T-helper 1 cell (primary cell): ENCODE measurements around the gene WFDC1.
"Not testable (repeated sequence)": the region's sequence is repeated elsewhere in the genome, so short reads cannot be mapped to it uniquely, and the experiment has no call there.

Experiments used
- DNase-seq, 5 donors: peaks; one replicate each; pipeline ENCODE4 v3.0.0-alpha.2; 2012 to 2020

The WFDC1 gene

DNA sequence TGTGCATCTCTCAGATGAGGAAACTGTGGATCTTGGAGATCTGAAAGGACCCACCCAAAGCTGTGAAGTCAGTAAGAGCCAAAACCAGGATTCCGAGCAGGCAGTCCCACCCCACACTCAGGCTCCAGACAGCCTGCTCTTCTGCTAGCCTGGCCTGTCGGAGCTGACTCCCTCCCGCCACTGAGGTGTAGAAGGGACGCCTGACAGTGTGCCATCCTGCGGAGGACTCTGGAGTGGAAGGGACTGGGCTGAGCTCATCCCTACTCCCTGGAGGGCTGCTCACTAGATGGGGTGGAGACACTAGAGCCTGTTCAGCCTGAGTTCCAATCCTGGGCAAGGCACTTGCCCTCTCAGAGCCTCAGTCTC, 36.0 kb downstream of the WFDC1 start:
- no peak for DNase-seq

DNA sequence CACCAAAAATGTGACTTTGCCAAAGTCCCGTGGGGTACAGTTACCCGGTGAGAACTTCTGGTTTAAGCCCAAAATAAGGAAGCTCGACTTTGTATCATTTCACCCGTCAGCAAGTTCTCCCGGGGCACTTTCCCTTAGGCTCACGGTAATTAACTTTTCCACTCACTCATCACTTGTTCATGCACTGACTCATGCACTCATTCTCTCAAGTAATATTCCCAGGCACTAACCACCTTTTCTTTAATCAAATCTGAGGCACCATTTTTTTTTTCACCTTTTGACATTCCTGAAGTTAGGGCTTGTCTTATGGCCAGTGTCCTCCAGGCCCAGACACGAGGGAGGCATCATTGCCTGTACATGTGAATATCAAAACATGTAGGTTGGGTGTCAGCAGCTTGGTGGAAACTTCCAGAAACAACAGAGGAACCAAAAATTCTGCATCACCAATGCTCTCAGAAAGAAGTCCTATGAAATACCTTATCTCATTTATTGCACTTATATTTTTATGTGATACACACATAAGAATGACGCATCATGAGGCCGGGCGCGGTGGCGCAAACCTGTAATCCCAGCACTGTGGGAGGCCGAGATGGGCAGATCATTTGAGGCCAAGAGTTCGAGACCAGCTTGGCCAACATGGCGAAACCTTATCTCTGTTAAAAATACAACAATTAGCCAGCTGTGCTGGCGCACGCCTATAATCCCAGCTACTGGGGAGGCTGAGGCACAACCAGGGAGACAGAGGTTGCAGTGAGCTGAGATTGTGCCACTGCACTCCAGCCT, 37.5 kb downstream of the WFDC1 start:
- no peak for DNase-seq

DNA sequence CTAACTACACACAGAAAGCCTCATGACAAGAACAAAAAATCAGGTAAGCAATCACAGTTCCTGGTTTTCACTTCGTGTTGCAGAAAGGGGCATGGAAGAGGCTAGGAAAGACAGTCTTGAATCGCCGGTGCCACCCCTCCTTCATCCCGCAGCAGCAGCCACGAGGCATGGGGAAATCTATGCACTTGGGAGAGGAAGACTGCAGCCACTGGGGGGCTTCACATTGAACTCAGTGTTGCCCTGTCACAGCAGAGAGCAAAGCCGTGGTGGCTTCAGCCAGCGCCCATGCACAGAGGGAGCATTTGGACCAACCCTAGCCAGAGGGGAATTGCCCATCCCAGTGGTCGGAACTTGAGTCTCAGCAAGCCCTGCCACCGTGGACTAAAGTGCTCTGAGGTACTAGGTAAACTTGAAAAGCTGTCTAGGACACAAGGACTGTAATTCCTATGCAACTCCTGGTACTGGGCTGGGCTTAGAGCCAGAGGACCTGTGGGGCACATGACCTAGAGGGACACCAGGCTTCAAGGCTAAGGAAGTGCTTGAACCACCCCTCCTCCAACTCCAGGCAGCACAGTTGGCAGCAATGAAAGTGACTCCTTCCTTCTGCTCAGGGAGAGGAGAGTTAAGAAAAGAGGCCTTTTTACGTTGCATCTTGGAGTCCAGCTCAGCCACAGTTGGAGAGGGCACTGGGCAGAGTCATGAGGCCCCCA, 38.5 kb downstream of the WFDC1 start:
- DNase-seq = no peak

DNA sequence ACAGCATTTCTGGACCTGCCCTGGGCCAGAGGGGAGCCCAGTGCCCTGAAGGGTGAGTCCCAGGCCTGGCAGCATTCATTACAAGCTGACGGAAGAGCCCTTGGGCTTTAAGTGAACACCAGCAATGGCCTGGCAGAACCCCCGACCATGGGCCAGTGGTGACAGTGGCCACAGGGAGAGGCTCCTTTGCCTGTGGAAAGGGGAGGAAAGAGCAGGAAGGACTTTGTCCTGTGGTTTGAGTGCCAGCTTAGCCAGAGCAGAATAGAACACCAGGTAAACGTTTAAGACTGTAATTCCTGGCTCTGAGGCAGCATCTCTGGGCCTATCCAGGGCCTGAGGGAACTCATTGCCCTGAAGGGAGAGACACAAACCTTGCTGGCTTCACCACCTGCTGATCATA, 39.4 kb downstream of the WFDC1 start:
- no peak for DNase-seq

DNA sequence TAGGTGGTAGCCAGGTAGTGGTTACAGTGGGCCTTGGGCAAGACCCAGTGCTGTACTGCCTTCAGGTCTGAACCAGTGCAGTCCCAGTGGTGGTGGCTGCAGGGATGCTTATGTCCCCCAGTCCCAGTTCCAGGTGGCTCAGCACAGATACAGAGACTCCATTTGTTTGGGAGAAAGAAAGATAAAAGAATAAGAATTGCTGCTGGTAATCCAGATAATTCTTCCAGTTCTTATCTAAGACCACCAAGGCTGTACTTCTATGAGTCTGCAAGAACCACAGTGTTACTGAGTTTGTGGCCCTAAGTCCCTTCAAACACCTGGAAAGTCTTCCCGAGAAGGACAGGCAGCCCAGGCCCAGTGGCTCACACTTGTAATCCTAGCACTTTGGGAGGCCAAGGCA, 39.8 kb downstream of the WFDC1 start:
- DNase-seq = no peak

DNA sequence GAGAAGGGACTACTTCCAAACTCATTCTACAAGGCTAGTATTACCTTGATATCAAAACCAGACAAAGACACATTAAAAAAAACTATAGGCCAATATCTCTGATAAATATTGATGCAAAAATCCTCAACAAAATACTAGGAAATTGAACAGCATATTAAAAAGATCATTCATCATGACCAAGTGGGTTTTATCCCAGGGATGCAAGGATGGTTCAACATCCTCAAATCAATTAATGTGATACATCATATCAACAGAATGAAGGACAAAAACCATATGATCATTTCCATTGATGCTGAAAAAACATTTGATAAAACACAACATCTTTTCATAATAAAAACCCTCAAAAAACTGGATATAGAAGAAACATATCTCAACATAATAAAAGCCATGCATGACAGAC, 42.6 kb downstream of the WFDC1 start:
- DNase-seq = not testable (repeated sequence)

DNA sequence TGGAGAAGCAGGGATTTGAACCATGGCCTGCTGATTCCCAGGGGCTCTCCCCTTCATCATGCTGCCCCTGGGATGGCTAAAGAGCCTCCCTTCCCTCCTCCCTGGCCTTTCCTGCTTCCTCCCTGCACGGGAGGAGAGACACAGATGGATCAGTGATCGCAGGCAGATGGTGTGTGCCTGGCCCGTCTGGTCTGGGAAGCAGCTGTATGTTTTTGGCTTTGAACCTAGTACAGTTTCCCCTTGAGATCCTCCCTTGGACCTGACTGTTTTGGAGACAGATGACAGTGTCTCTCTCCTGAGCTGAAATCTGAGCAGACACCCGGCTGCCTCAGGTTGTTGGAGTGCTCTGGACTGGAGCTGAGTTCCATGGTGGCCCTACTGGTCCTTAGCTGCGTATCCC, 44.6 kb downstream of the WFDC1 start:
- DNase-seq = no peak

DNA sequence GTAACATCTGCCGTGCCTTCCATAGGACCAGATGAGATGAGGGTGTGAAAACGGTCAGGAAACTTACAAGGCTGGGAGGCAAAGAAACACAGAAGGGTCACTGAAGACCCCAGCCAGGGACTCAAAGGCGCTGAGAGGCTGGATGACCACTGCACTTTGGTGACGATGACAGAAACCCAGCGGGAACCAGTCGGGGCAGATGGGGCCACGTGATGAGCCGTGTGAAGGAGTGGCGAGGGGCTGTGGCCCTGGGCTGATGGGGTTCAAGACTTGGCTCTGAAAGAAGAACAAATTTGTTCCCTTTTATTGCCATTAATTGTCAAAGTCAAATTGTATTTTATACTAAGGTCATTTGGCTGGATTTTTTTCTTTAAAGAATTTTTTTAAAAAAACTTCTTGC, 45.1 kb downstream of the WFDC1 start:
- DNase-seq = no peak

DNA sequence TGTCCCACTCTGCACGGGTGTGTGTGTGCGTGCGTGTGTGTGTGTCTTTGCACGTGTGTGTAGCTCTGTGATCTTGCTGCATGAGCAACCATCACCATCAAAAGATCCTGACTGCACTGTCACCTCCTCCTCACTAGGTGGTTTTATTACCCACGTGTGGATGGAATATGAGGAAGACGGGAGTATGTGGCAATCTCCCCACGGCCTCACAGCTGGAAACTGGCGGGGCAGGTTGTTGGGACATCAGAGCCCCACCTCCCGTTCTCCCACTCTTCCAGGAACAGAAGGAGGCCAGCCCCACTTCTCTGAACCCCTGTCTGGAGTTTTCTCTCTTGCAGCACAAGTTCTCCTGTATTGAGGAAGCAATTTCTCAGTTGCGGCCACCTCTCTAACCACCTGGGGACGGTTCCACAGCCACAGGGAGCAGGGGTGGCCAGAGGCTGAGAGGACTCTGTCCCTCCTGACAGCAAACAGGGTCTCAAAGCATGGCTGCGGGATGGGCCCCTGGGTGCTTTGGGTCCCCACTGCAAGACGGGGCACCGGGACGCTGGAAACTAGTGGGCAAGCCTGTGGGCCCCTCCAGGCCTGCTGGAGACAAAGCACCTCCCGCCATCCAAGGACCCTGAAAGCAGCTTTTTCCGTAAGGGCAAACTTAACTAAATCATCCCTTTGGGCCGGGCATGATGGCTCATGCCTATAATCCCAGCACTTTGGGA, 45.8 kb downstream of the WFDC1 start:
- DNase-seq = no peak

DNA sequence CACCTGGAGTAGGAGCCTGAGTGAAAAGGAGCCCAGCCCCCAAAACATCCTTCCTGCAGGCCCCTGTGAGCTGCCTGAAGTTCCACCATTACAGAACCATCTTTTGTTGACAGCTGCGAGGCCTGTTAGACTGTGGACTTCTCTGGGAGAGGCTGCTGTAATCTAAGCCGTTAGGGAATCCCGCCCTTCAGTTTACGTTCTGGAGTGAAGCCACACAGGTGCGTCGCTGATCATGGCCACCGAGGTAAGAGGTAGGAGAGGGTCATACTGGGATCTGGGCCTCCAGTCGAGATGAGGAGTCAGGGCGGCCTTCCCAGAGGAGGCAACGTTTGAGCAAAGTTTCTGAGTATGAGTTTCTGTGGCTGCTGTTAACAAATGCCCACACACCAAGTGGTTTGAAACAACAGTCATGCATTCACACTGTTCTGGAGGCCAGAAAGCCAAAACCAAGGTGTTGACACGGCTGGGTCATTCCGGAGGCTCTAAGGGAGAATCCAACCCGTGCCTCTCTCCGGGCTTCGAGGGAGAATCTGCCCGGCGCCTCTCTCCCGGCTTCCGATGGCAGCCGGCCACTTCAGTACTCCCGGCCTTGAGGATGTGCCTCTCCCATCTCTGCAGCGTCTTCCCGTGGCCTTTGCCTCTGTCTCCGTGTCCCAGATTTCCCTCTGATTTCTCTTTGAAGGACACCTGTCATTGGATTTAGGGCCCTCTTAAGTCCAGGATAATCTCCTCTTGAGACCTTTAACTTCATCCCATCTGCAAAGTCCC, 47.0 kb downstream of the WFDC1 start:
- no peak for DNase-seq

DNA sequence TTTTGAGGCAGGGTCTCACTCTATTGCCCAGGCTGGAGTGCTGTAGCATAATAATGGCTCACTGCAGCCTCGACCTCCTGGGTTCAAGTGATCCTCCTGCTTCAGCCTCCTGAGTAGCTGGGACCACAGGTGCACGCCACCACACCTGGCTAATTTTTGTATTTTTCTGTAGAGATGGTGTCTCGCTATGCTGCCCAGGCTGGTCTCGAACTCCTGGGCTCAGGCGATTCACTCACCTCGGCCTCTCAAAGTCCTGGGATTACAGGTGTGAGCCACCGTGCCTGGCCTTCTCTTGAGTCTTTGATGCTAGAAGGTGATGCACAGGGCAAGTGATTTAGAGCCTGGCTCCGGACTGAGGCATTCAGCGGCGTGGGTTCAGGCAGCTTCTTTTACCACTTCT, 49.1 kb downstream of the WFDC1 start:
- not testable (repeated sequence) for DNase-seq

DNA sequence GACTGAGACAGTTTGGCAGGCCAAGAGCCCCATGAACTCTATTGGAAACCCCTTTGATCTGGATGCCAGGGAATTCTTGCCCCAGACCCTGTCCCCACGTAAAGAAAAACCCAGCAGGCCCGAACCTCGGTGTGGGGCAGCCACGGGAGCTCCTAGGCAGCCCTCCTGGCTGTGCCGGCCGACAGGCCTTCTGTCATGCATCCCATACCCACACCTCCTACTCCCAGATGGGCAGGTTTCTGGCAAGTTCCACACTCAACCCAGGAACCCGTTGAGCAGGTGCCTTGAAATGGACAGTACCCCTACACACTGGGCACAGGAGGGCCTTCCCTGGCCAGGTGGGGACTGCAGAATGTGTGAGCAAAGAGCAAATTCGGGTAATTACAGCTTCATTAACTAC, 50.1 kb downstream of the WFDC1 start:
- DNase-seq = no peak

DNA sequence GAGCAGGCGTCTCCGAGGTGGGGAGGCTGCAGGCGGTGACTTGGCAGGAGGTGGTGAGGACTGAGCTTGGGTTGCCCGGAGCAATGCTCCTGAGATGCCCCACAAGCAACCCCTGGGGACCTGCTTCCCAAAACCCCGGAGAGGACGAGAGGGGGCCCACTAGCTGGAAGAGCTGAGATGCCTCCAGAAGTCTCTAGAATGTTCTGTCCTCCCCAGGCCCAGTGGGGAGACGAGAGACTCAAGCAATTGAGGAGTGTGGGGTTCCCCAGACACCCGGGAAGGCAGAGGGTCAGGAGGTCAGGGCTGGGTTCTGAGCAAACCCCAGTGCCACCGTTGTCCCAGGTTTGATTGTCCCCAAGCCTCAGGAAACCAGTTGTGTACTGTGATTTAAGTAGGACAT, 52.5 kb downstream of the WFDC1 start:
- DNase-seq = no peak

DNA sequence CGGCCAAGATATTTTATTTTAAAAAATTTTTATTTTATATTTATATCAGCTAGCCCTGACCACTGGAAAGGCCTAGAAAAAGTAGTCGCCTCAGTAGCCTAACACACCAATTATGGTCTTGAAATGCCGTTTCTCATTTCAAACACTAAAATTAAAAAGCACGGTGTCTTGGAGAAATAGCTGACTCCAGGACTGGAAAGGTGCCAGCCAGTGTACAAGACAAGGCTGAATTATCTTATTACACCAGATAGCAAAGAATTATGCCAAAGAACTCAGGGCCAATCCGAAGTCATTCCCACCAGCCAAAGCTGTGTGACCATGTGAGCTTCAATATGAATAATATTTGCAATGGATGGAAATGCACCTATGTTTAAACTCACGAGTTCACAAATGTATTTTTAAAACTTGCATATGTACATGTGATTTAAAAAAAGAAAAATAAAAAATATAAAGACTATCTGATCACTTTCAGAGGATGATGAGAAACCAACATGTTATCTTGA, 53.8 kb downstream of the WFDC1 start:
- DNase-seq = no peak

DNA sequence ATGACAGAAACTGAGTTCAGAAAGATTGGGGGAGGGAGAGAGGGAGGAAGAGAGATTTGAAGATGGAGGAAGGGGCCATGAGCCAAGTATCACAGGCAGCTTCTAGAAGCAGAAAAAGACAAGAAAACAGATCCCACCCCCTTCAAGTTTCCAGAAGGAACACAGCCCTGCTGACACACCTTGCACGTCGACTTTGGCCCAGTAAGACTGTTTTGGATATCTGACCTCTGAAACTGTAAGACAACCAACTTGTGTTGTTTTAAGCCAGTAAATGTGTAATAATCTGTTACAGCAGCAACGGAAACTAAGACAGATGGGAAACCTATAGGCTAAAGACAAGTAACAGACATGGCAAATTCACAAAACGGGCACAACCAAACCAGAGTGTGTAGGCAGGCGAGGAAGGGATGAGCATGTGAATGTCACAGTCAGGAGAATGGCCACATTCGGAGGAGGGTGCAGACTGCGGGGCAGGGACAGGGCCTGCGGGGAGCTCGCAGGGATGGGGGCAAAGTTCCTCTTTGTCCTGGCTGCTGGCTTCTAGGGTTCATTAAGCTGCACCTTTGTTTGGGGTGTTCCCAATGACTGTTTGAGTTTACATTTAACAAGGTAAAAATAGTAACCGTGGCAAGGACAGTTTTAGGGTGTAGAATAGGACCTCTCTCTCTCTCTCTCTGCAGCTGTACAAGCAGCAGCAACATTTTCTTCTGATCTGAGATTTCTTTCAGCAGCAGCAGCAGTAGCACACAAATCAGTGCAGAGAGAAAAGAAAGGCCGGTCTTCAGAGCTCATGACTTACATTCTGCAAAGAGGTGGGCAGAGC, 55.4 kb downstream of the WFDC1 start:
- DNase-seq = no peak

DNA sequence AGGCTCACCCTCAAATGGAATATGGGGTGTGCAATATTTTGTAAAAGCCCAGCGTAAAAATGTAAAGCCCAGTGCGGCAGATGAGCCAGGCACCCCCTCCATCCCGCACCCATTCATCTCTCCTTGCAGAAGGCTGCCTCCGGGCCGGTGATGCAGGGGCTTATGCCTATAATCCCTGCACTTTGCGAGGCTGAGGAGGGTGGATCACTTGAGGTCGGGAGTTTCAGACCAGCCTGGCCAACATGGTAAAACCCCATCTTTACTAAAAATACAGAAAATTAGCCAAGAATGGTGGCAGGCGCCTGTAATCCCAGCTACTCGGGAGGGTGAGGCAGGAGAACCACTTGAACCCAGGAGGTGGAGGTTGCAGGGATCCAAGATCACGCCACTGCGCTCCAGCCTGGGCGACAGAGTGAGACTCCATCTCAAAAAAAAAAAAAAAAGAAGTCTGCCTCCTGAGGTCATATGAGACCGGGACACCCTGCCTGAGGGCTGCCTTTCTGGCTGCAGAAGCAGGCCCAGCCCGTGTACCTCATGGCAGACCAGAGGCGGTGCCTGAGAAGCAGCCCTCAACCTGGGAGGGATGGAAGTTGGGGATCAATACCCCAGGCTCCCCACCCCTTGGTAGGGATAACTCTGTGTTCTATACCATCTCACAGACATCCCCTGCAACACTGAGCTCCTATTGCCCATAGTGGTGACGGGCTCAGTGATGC, 56.2 kb downstream of the WFDC1 start:
- DNase-seq = no peak

DNA sequence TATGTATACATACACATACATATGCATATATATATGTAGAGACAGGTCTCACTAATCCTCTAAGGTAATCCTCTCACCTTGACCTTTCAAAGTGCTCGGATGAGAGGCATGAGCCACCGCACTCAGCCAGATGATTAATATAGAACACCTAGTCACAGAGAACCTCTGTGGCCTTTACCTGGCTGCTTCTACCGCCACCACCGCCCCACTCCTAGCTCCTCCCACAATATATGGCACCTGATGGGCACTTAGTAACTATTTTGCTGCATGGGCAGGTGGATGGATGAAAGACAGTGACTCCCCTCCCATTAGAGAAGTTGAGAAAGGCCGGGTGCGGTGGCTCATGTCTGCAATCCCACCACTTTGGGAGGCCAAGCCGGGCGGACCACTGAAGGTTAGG, 57.0 kb downstream of the WFDC1 start:
- DNase-seq = no peak

DNA sequence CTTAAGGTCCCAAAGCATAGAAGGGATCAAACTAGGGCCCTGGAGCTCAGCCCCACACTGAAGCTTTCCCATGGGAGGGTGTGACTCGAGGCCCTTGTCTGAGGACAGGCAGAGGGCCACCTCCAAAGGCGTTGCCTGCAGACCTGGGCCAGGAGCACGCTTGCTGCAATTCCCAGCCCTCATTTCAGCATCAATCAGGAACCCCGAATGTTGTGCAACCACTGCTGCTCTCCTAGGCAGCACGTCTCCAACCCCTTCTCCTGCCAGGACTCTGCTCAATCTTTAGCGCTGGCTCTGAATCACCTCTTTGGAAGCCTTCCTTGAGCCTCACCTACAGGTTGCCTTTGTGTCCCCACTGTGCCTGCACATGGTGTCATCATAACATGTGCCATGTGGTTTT, 59.6 kb downstream of the WFDC1 start:
- no peak for DNase-seq

DNA sequence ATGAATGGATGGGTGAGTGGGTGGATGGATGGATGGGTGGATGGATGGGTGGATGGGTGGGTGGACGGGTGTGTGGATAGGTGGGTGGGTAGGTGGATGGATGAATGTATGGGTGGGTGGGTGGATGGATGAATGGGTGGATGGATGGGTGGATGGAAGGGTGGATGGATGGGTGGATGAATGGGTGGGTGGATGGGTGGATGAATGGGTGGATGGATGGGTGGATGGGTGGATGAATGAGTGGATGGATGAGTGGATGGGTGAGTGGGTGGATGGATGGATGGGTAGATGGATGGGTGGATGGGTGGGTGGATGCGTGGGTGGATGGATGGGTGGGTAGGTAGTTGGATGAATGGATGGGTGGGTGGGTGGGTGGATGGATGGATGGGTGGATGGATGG, 60.5 kb downstream of the WFDC1 start:
- no peak for DNase-seq

DNA sequence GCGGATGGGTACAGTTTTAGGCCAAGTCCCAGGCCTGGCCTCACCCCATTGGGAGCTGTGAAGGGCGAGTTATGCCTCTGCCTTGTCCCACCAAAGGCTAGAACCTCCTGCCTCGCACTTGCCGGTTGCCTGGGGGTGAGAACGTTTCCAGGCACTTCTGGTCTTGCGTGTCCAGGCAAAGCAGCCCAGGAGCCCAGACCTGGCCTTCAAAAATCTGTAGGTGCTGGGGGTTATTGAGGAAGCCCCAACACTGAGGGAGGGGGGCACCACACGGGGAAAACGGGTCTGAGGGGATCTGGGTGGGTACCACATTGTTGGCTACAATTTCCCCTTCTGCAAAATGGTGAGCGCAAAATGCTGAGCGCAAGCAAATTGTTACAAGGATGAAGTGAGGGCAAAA, 61.5 kb downstream of the WFDC1 start:
- no peak for DNase-seq

DNA sequence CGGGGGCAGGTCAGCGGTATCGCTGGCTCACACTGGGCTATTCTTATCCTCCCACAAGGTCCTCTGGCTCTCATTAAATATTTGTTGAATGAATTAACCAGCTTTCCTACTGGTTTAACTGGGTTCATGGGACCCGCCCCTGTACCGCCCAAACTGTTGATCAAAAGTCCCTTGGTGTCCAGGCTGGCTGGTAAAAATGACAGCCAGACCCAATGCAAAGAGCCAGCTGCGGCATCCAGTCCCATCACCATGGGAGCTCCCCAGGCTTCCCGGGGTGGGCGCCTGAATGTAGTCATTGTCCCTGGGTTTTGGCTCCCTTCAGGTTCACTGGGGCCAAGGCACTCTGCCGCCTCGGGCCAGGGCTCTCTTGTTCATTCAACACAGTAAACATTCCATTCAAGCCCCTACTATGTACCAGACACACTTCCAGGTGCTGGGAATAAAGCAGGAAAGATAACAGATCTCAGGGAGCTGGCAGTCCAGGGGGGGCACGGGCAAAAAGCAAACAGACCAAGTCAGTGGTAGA, 62.0 kb downstream of the WFDC1 start:
- DNase-seq = no peak
